ENCODE data around the gene DDX59. TPM values are rescaled to one million over a fixed set of nuclear protein-coding genes. Genes with fewer than 3 reads are reported as not detected.

The DDX59 gene
- total RNA-seq, 1 donor from 2014 or later = 21.3 TPM

DNA sequence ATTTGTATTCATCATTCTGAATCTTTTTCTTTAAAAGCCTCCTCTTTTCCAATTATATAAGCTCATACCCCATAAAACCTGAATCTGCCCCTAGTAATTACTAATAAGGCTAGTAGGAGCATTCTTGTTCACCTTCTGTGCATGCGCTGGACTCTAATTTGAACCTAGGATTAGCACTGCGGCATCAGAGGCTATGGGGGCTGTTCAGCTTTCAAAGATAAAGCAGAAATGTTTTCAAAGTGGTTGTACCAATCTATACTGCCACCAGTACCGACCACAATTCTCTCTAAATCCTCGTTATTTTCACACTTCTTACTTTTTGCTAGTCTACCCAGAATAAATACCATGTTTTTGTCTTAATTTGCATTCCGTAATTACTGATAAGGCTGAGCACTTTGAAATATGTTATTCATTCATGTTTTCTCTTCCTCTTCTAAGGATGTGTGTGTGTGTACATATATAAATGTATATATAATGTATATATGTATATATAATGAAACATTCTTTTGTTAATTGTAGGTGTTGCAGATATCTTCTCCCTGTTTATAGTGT, 1.6 kb upstream of the DDX59 start:
- intact Hi-C loops (cut with micrococcal nuclease) = loop anchor here (2.0 kb wide), 2 partner anchors 67 to 347 kb away; partner anchors contain the start of gene CAMSAP2

- intact Hi-C loops (cut with micrococcal nuclease) = loop anchor here (1.0 to 2.0 kb wide), 3 partner anchors 50 to 348 kb away; partner anchors contain the start of genes CAMSAP2 and KIF14
These were observed 773 bp upstream of the DDX59 start for GRCh38 chr1:200670242-200671118.

DNA sequence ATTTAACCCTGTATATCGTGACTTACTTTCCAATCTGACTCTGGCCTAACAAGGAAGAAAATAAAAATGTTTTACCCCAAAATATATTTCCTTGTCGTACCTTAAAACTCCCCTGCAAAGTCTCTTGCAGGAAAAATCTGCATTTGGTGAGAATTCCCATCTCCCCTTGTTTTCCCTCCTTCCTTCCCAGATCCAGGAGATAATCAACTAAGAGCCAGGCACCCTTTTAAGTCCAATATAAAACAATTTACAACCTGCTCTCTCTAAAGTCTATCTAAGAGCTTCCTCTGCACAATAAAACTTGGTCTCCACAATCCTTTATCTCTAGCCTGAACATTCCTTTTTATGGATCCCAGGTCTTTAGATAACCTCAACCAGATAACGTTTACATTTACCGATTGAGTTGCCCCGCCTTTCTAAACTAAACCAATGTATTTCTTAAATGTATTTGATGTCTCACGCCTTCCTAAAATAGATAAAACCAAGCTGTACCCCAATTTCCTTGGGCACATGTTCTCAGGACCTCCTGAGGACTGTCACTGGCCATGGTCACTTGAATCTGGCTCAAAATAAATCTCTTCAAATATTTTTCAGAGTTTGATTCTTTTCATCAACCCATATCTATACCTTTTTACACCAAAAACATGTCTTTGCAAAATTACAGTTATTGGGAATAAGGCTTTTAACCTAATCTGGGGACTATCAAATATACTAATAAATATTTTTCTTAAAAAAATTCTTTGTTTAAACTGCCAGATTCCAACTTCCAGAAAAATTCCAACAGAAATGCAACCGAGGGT, 993 bp downstream of the DDX59 start:
- intact Hi-C loops (cut with micrococcal nuclease) = no loop called here

DNA sequence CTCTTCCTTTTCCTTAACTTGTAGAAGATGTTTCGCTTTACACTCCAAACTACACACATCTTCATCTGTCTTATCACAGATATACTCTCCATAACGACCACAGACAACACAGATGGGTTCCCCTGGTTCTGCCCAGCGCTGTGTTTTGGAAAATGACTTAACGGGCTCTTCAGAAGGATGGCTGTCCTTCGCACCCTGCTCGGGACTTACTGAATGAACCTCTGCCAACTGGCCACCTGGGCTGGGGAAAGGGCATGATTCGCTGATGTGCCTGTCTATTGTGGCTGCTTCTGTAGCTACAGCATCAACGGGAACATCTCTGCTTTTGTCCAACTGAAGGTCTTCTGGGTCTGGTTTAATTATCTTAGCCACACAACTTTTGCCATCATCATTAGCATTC, 3.4 kb downstream of the DDX59 start:
- intact Hi-C loops (cut with micrococcal nuclease) = no loop called here

- intact Hi-C loops (cut with micrococcal nuclease) = no loop called here
These were observed 3.8 kb downstream of the DDX59 start for GRCh38 chr1:200665861-200666260.

- intact Hi-C loops (cut with micrococcal nuclease) = no loop called here
These were observed 9.0 kb downstream of the DDX59 start for GRCh38 chr1:200660719-200661118.

DNA sequence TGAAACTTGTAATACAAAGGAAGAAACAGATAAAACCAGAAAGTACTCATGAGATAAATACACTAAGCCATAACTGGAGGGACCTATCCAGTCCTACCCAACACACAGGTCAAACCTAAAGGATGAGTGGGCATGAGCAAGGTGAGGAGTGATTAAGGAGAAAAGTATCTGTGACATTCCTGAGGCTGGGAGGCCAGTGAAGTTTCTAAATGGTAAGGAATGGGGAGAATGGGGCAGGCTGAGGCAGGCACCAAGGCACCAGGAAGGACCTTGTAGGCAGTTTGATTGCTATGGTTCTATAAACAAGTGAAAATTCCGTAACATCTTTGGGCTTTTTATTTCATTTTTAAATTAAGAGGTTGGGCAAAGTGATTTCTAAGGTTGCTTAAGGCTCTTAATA, 10.4 kb downstream of the DDX59 start:
- intact Hi-C loops (cut with micrococcal nuclease) = no loop called here

DNA sequence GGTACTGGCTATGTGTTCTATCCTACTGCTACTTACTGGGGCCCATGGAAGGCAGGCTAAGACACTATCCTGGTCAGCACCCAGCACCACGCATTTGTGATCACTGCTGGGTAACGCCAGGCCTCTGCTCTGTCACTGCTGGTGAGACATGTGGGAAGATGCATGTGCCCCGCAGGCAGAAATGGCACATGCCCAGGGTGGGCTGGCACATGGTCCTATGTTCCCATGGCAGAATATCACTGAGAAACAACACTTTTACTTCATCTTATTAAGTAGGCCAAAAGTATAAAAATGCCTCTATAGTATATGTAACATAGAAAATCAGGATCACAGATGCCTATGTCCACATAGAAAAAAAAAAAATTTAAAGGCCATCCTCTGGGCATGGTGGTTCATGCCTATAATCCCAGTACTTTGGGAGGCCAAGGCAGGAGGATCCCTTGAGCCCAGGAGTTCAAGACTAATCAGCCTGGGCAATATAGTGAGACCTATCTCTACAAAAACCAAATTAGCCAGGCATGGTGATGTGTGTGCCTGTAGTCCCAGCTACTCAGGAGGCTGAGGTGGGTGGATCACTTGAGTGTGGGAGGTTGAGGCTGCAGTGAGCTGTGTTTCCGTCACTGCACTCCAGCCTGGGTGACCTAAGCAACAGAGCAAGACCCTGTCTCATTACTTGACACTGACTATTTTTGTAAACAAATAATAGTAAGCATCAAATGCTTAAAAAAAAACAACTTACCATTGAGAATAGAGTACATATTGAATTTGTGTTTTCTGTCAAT, 11.5 kb downstream of the DDX59 start:
- intact Hi-C loops (cut with micrococcal nuclease) = no loop called here

DNA sequence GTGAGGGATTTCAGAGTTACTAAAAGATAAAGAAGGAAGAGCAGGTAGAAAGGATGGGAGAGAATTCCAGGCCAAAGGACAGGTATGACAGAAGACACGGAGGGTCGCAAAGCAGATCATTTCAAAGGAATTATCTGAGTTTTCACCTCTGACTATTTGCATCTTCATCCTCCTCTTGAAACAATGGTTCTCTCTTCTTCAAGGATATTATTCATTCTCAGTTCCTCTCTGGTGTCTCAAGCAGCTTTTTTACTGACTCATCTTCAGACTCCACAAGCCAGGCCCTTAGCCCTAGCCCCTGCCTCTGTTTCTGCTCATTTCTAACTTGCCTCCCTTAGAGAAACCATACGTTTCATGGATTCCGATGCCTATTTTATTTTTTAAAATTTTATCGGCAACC, 15.0 kb downstream of the DDX59 start:
- intact Hi-C loops (cut with micrococcal nuclease) = no loop called here

DNA sequence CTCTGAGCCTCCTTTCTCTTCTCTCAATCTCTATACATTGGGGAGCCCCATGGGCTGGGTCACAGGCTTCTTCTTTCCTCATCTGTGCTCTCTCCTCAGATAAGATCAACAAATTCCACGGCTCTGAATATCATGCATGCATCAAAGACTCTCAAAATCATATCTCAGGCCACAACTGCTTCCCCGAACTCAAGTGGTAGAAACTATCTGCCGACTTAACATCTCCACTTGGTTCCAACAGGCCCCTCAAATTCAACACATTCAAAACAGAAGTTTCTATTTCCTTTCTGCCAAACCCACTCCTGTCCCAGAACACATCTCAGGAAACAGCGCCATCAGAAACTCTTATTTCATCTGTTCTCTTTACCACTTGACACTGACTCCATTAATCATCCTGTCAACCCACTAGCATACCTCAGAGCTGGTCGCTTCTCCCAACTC, 16.7 kb downstream of the DDX59 start:
- intact Hi-C loops (cut with micrococcal nuclease) = no loop called here

GRCh38 chr1:200652378-200652777, 17.3 kb downstream of the DDX59 start:
- intact Hi-C loops (cut with micrococcal nuclease) = no loop called here

GRCh38 chr1:200646515-200646914, 23.2 kb downstream of the DDX59 start:
- intact Hi-C loops (cut with micrococcal nuclease) = no loop called here

DNA sequence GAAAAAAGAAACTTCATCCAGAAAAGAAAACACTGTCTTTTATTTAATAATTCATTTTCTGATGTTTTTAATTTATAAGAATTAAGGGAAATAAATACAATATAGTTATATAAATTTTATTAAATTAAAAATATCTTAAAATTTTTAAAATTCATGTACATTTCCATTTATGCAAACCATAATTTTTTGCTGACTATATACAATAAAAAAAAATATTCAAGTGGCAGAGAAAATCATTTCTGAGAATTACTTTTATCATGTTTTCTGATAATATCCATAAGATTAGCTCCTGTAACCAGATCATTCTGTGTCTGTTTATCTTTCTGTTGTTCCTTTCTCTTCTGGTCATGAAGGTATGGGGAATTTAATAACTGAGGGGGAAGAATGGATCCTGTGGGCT, 25.7 kb downstream of the DDX59 start:
- intact Hi-C loops (cut with micrococcal nuclease) = no loop called here

- intact Hi-C loops (cut with micrococcal nuclease) = no loop called here
These were observed 27.2 kb downstream of the DDX59 start for GRCh38 chr1:200642481-200642880.

DNA sequence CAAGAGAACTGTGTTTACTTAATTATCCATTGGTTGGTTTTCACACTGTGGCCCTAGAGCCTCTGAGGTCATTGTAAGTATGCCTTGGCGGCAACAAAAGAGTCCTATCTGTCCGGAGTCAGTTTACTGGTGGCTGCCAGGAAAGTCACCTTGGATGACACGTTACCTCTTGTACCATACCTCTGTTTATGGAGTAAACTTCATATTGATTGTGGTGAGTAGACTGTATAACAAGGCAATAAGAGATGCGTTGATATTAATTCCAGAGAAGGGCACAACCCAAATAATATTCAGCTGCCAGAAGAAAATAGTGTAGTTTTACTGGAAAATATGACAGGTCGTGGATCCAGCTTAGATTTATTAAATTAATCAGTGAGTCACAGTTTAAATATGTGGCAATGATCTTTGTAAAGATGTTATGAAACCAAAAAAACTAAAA, 28.7 kb downstream of the DDX59 start:
- intact Hi-C loops (cut with micrococcal nuclease) = no loop called here

DNA sequence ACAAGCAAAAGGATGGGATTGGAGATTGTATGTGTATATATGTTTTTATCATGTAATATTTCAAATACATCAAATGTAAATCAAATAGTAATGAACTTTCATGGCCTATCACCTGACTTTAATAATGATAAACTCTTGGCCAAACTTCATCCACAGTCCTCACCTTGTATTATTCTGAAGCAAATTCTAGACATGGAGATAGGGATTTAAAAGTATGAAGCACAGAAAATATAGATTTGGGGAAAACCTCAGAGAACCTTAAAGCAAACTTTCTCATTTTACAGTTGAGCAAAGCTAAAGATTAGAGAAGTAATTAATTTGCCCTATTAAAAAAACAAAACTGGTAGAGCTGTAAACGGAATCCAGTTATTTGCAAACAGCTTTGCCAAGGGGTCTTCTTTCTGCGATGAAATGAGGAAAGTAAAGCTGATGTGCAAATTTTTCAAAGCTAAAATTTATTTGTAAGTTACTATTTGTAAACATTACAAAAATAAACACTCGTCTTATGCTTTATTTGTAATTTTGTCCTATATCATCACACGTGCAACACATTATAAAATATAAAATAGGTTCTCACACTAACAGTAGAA, 29.2 kb downstream of the DDX59 start:
- intact Hi-C loops (cut with micrococcal nuclease) = no loop called here

GRCh38 chr1:200638073-200638472, 31.6 kb downstream of the DDX59 start:
- intact Hi-C loops (cut with micrococcal nuclease) = no loop called here

DNA sequence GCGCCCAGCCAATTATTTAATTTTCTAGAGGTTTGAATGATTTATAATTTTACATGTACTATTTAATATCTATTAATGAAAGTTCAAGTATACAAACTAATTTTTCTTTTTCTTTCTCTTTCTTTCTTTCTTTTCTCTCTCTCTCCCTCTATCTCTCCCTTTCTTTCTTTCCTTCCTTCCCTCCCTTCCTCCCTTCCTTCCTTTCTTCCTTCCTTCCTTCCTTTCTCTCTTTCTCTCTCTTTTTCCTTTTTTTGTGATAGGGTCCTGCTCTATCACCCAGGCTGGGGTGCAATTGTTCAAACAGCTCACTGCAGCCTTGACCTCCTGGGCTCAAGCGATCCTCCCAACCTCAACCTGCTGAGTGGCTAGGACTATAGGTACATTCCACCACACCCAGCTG, 33.0 kb downstream of the DDX59 start:
- intact Hi-C loops (cut with micrococcal nuclease) = no loop called here

GRCh38 chr1:200634261-200635122, 35.2 kb downstream of the DDX59 start:
- intact Hi-C loops (cut with micrococcal nuclease) = no loop called here

- intact Hi-C loops (cut with micrococcal nuclease) = no loop called here
These were observed 38.3 kb downstream of the DDX59 start for GRCh38 chr1:200631375-200631774.
